Keratinocyte (primary cell): ENCODE results near the gene MACROH2A2.

Experiments
- EZH2 ChIP-seq: IDR thresholded peaks from one replicate; pipeline ENCODE4 v1.6.1; 2012; ENCODE audit warnings: inconsistent platforms, mild to moderate bottlenecking, low read length, moderate library complexity
- TF ChIP-seq, protein P1 (sequence below), 3 experiments: IDR thresholded peaks in 1 of 3; conservative IDR thresholded peaks in 1 of 3; optimal IDR thresholded peaks in 1 of 3; 2 replicates in 2 of 3; 3 replicates in 1 of 3; pipeline versions ENCODE3 to v1.5.1; 2011; ENCODE audit warnings: low read length in 3 of 3, mild to moderate bottlenecking in 3 of 3, moderate library complexity in 2 of 3, control low read depth in 1 of 3, inconsistent platforms in 1 of 3; ENCODE audit not compliant: insufficient read depth in 2 of 3; ENCODE audit errors: extremely low read depth in 1 of 3

DNA sequence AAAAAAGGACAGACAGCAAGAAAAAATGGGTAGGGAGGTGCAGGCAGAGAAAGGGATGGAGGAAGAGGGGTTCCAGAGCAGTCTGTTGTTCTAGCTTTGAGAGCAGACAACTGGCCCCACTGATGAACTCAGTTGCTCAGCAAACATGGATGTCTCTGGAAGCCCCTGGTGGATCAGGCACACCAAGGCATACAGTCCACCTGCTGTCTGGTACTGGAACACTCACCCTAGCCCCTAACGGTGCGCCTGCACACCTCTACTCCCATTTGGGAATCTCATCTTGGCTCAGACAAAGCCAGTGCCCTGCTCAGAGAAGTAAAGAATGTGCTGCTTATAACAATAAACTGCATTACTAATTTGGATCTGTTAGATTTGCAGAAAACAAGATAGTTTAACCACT, 7.7 kb downstream of the MACROH2A2 start:
- TF ChIP-seq, protein P1, sequence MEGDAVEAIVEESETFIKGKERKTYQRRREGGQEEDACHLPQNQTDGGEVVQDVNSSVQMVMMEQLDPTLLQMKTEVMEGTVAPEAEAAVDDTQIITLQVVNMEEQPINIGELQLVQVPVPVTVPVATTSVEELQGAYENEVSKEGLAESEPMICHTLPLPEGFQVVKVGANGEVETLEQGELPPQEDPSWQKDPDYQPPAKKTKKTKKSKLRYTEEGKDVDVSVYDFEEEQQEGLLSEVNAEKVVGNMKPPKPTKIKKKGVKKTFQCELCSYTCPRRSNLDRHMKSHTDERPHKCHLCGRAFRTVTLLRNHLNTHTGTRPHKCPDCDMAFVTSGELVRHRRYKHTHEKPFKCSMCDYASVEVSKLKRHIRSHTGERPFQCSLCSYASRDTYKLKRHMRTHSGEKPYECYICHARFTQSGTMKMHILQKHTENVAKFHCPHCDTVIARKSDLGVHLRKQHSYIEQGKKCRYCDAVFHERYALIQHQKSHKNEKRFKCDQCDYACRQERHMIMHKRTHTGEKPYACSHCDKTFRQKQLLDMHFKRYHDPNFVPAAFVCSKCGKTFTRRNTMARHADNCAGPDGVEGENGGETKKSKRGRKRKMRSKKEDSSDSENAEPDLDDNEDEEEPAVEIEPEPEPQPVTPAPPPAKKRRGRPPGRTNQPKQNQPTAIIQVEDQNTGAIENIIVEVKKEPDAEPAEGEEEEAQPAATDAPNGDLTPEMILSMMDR (optimal IDR thresholded peaks at IDR 0.05 in 1 of 3, IDR thresholded peaks at IDR 0.05 in 1 of 3, conservative IDR thresholded peaks at IDR 0.05 in 1 of 3; ENCODE audit: extremely low read depth in 1 of 3, insufficient read depth in 2 of 3, low read length in 3 of 3), result no peak
- TF ChIP-seq EZH2, result no peak
